ENCODE measurements around the gene ARSA.

The ARSA gene

DNA sequence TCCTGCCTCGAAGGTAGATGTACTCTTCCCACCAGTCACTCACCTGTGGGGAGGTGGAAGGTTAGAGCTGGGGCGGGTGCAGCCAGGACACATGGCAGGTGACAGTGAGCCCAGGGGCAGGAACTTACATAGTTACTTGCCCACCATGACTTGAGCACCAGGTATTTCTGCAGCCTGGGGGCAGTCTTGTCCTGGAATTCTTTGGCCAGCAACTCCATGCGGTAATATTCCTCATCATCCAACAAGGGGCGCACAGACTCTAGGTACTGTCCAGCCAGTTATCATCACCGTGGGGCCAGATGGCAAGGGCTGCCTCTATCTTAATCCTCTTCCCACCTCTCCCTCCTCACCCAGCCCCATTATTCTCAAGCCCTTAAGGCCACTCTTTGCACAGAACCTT is 51.9 kb downstream of the ARSA start:
- H3K4me3 ChIP-seq (ENCODE audit: low read depth, low read length), result no peak overlapping the region
- peak; percentile 53 for DNase-seq (ENCODE audit: low read depth)
- no peak for TF ChIP-seq CTCF (IDR thresholded peaks at IDR 0.05; ENCODE audit: low read depth, low read length)
- no peak for TF ChIP-seq MAX (IDR thresholded peaks at IDR 0.05; ENCODE audit: low read depth, low read length)
- TF ChIP-seq MYC (IDR thresholded peaks at IDR 0.05; ENCODE audit: low read depth, low read length), result no peak
- TF ChIP-seq POLR2A (IDR thresholded peaks at IDR 0.05; ENCODE audit: extremely low read depth, insufficient read length), result no peak

- TF ChIP-seq MYC (IDR thresholded peaks at IDR 0.05; ENCODE audit: low read depth, low read length) (no peak), POLR2A (IDR thresholded peaks at IDR 0.05; ENCODE audit: extremely low read depth, insufficient read length) (no peak), CTCF (IDR thresholded peaks at IDR 0.05; ENCODE audit: low read depth, low read length) (no peak), MAX (IDR thresholded peaks at IDR 0.05; ENCODE audit: low read depth, low read length) (no peak)
- no peak overlapping the region for H3K4me3 ChIP-seq (ENCODE audit: low read depth, low read length)
- no peak for DNase-seq (ENCODE audit: low read depth)
These were observed 52.5 kb downstream of the ARSA start for GRCh38 chr22:50575426-50575941.
